Epithelial cell of proximal tubule (primary cell): ENCODE measurements around the gene ZNF334. TPM values are rescaled to one million over a fixed set of nuclear protein-coding genes. Genes with fewer than 3 reads are reported as not detected.

Experiments used
- DNase-seq: peaks from one replicate; pipeline ENCODE4 v3.0.0-alpha.2; 2011; ENCODE audit warnings: low read depth
- H3K4me3 ChIP-seq: 2 replicates; pipeline ENCODE4 v1.5.1; 2011; ENCODE audit warnings: low read depth, mild to moderate bottlenecking, low read length
- CTCF ChIP-seq: conservative IDR thresholded peaks from 2 replicates; pipeline ENCODE4 v1.5.1; 2012; ENCODE audit warnings: low read depth, mild to moderate bottlenecking, low read length
- total RNA-seq: library from RNA; depleted of rRNA; stranded (reverse); fragments of >200 nt; gene quantifications from 2 replicates; pipeline ENCODE4 v1.2.3, GENCODE V29; 2015

ZNF334 gene
- total RNA-seq, 1 donor from 2014 or later, result 2.2 TPM

GRCh38 chr20:46530640-46531039, 17.3 kb upstream of the ZNF334 start:
- no peak for DNase-seq
- H3K4me3 ChIP-seq, result no peak overlapping the region
- TF ChIP-seq CTCF, result no peak

DNA sequence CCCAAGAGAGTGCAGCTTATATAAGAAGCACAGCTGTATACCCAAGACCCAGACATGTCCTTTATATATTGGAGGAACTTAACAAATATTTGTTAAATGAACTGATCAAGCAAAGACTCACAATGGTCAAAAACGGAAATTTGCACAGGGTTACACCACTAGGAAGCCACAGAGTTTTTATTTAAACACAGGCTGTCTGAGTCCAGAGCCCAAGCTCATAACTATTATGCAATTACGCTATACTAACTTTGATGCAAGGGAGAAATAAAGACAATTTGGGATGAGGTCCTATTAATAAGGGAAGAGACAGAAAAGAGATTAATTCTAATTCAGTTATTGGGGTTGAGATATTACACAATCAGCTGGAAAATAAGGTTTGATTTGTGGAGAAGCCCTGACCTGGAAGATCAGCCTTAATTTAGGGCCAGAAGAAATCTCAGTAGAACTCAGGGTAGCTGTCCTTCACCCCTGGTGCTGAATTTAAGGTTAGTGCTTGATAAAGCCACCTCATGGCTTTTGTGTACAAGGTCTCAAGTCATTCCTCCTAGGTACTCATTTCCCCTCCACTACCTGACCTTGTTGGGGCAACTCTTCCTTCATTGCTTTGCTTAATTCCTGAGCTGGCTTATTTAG, 10.5 kb upstream of the ZNF334 start:
- no peak for TF ChIP-seq CTCF
- no peak for DNase-seq
- H3K4me3 ChIP-seq, result no peak overlapping the region

DNA sequence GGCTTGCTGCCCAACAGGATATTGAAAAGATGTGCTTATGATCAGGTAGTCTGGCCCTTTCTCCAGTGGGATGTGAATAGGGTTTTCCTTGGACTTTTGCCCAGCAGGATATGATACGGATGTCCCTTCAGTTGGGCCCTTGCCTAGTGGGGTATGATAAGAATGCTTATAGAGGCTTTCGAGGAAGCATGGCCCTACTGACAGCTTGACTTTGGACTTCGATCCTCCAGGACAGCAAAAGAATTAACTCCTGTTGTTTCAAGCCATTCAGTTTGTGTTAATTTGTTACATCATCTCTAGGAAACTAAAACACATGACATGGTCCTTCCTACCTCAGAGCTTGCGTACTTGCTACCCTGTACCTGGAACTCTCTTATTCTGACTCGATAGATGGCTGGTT, 9.7 kb upstream of the ZNF334 start:
- no peak for DNase-seq
- no peak for TF ChIP-seq CTCF
- no peak overlapping the region for H3K4me3 ChIP-seq

DNA sequence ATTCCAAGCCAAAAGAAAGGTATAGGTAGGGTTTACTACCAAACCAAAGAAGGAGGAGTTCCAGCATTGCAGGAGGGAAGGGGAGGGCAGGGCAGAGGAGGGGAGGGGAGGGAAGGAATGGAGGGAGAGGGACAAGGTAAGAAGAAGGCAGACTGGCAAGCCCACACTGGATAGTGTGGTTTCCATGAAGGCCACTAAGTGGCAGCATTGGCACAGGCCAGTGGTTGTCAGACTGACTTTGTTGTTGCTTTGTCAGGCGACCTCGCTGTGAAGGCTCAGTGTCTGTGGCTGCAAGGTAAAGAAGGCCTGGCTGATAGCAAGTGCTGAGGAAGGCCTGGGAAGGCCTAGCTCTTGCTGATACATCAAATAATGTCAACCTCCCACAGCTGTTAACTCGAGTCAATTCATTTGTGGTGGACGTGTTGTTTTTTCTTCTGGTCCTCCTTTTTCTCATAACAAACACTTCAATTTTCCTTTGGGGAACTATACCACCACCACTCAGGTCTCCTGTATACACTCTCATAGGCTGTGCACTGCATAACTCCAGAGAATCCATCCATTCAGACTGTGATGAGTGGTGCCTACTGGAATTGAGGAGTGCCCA, 7.7 kb upstream of the ZNF334 start:
- DNase-seq, result no peak
- TF ChIP-seq CTCF, result peak; percentile 80
- no peak overlapping the region for H3K4me3 ChIP-seq

DNA sequence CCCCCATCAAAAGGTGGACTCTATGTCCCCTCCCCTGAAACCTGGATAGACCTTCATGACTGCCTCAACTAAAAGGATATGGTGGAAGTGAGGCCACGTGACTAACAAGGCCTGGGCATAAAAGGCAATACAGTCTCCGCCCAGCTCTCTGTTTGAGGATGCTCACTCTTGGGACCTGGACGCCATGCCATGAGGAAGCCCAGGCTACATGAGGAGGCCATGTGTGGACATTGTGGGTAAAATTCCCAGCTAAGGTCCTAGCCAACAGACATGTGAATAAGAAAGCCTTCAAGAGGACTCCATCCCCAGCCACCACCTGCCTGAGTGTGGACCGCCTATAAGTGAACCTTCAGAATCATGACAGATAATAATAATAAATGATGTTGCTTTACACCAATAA, 7.2 kb upstream of the ZNF334 start:
- no peak overlapping the region for H3K4me3 ChIP-seq
- DNase-seq, result no peak
- TF ChIP-seq CTCF, result no peak

- TF ChIP-seq CTCF, result no peak
- no peak for DNase-seq
- H3K4me3 ChIP-seq, result no peak overlapping the region
Measured at GRCh38 chr20:46519471-46520068, 6.2 kb upstream of the ZNF334 start.
